GM18519 (cell line): ENCODE data around the gene FCAMR.

Experiments
- ATAC-seq: cut with Tn5 transposase; IDR thresholded peaks from one replicate; pipeline ENCODE4 v1.9.1; 2021; ENCODE audit warnings: mild to moderate bottlenecking, moderate library complexity; ENCODE audit not compliant: unreplicated experiment, low FRiP score

Gene FCAMR

GRCh38 chr1:206970446-206970845, at the start of gene FCAMR:
TSS of gene FCAMR (minus strand) at chr1:206970460. CDS start at chr1:206970125, 335 bp downstream.
- ATAC-seq, result no peak

- ATAC-seq, result no peak
These were observed 49.4 kb upstream of the FCAMR start for GRCh38 chr1:207019661-207020060.

GRCh38 chr1:207019161-207019560, 48.9 kb upstream of the FCAMR start:
- ATAC-seq, result no peak

- ATAC-seq, result no peak
These were observed 48.4 kb upstream of the FCAMR start for GRCh38 chr1:207018707-207019106.

GRCh38 chr1:207017615-207018559, 47.6 kb upstream of the FCAMR start:
- ATAC-seq, result no peak

- no peak for ATAC-seq
These were observed 45.5 kb upstream of the FCAMR start for GRCh38 chr1:207015791-207016190.

- no peak for ATAC-seq
These were observed 44.5 kb upstream of the FCAMR start for GRCh38 chr1:207014728-207015127.

GRCh38 chr1:207013321-207014085, 43.2 kb upstream of the FCAMR start:
- ATAC-seq, result no peak

GRCh38 chr1:207010726-207011125, 40.5 kb upstream of the FCAMR start:
- ATAC-seq, result no peak

GRCh38 chr1:207009945-207010344, 39.7 kb upstream of the FCAMR start:
- no peak for ATAC-seq

GRCh38 chr1:207009182-207009850, 39.1 kb upstream of the FCAMR start:
- ATAC-seq, result no peak

GRCh38 chr1:207007352-207008033, 37.2 kb upstream of the FCAMR start:
- ATAC-seq, result no peak

GRCh38 chr1:207006914-207007313, 36.7 kb upstream of the FCAMR start:
- ATAC-seq, result no peak

GRCh38 chr1:207006083-207006482, 35.8 kb upstream of the FCAMR start:
- ATAC-seq, result no peak

- no peak for ATAC-seq
These were observed 34.9 kb upstream of the FCAMR start for GRCh38 chr1:207004931-207005830.

- ATAC-seq, result no peak
These were observed 33.0 kb upstream of the FCAMR start for GRCh38 chr1:207003210-207003609.

GRCh38 chr1:207002724-207003146, 32.5 kb upstream of the FCAMR start:
- ATAC-seq, result no peak

GRCh38 chr1:207001492-207002245, 31.4 kb upstream of the FCAMR start:
- ATAC-seq, result no peak
